AG04449 (cell line): ENCODE results near the gene NPHP4.

Source experiments
- CTCF ChIA-PET: fragments of 350-600 bp; formaldehyde crosslinking; extraction: SDS; loops from one replicate; lab custom pipeline; 2021; ENCODE audit warnings: antibody characterized with exemption; lab: Yijun Ruan, JAX
- POLR2A ChIA-PET: fragments of 400-600, 350-600 bp; formaldehyde crosslinking; extraction: SDS; loops from one replicate; lab custom pipeline; 2020; ENCODE audit warnings: antibody characterized with exemption, inconsistent platforms; lab: Yijun Ruan, JAX
- DNase-seq: peaks from one replicate; pipeline ENCODE4 v3.0.0-alpha.2; 2010; ENCODE audit warnings: low read depth, low spot score
- H3K4me3 ChIP-seq: 2 replicates; pipeline ENCODE4 v1.5.1; 2011; ENCODE audit warnings: low read depth, mild to moderate bottlenecking, control low read depth, low read length
- CTCF ChIP-seq: IDR thresholded peaks from one replicate; pipeline ENCODE4 v1.5.1; 2011; ENCODE audit warnings: mild to moderate bottlenecking, moderate library complexity, low read length, control low read depth, inconsistent platforms; ENCODE audit not compliant: insufficient read depth; ENCODE audit errors: missing control alignments

Gene NPHP4

GRCh38 chr1:5877001-5877400, 115.2 kb downstream of the NPHP4 start:
- CTCF ChIA-PET, result interaction anchor here (1.0 kb wide), 1 partner anchor 98 kb away, joined by 3 read pairs; no protein-coding TSS in a partner anchor
- TF ChIP-seq CTCF, result no peak
- POLR2A ChIA-PET, result no interaction called here
- DNase-seq, result no peak
- H3K4me3 ChIP-seq, result no peak overlapping the region

DNA sequence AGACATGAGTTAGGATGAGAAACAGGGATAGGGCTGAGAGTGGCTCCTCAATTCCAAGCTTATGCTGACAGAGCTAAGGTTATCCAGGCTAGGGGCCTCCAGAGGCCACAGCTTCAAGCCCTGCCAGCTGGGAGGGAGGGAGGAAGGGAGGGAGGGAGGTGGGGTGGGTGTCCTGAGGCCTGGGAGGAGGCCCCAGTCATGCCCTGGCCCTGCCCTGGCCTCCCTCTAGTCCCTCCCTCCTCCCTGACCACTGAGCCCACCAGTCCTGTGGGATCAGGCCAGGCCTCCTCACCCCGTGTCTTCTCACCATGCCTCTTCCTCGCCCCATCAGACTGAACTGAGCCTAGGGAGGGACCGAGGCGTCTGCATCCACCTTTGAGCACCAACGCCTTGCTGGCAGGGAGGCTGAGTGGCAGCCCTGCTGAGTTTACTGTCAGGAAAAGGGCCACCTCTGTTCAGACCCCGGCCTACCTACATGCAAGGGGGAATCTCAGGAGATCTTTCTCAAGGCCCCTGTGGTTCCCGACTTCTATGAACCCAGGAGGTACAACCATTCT, 116.1 kb downstream of the NPHP4 start:
- H3K4me3 ChIP-seq, result no peak overlapping the region
- no peak for DNase-seq
- CTCF ChIA-PET, result no interaction called here
- no peak for TF ChIP-seq CTCF
- POLR2A ChIA-PET, result no interaction called here

GRCh38 chr1:5875345-5875910, 116.8 kb downstream of the NPHP4 start:
- ChIA-PET POLR2A (no interaction called here), CTCF (no interaction called here)
- DNase-seq, result no peak
- H3K4me3 ChIP-seq, result no peak overlapping the region
- TF ChIP-seq CTCF, result no peak

GRCh38 chr1:5874416-5875110, 117.7 kb downstream of the NPHP4 start:
- H3K4me3 ChIP-seq, result no peak overlapping the region
- ChIA-PET CTCF (no interaction called here), POLR2A (no interaction called here)
- DNase-seq, result no peak
- no peak for TF ChIP-seq CTCF

DNA sequence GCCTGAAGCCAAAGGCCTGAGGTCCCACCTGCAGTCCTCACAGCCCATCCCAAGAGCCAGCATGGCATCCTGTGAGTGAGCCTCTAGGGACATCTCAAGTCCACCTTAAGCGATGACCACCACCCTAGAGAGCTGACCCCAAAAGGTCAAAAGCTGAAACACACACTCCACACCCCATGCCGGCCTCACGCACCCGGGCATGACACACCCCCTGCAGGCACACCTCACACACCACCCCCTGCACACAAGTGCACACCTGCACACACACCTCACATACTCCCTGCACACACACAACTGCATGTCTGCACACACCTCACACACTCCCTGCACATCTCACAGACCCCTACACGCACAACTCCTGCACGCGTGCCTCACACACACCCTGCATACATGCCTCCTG, 118.7 kb downstream of the NPHP4 start:
- CTCF ChIA-PET, result no interaction called here
- no peak overlapping the region for H3K4me3 ChIP-seq
- no peak for TF ChIP-seq CTCF
- POLR2A ChIA-PET, result no interaction called here
- no peak for DNase-seq

GRCh38 chr1:5872886-5873285, 119.3 kb downstream of the NPHP4 start:
- DNase-seq, result no peak
- no peak for TF ChIP-seq CTCF
- POLR2A ChIA-PET, result no interaction called here
- H3K4me3 ChIP-seq, result no peak overlapping the region
- CTCF ChIA-PET, result no interaction called here
